ENCODE measurements around the gene AMIGO1.
"Not testable (repeated sequence)": the region's sequence is repeated elsewhere in the genome, so short reads cannot be mapped to it uniquely, and the experiment has no call there.

AMIGO1 gene

DNA sequence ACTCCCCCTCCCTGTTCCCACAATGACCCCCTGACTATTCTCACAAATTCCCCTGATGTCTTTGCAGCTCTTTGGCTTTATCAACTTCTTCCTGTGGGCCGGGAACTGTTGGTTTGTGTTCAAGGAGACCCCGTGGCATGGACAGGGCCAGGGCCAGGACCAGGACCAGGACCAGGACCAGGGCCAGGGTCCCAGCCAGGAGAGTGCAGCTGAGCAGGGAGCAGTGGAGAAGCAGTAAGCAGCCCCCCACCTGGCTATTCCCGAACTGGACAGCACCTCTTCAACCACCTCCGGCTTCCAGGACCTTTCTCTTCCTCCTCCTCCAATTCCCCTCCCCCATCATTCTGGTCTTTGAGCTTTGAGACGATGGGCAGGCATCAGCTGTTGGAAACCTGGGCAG, 30.2 kb downstream of the AMIGO1 start:
- no peaks in the 10 kb centered on the region for H3K27me3 ChIP-seq (replicated peaks; ENCODE audit: control insufficient read depth, insufficient read depth, low read length)
- no peak overlapping the region for H3K4me3 ChIP-seq (replicated peaks; ENCODE audit: low read depth, low read length)
- H3K36me3 ChIP-seq (ENCODE audit: control insufficient read depth, insufficient read depth, low read length): no peaks in the 10 kb centered on the region
- no peak for DNase-seq (ENCODE audit: extremely low read depth, insufficient read length)
- TF ChIP-seq, protein P1, sequence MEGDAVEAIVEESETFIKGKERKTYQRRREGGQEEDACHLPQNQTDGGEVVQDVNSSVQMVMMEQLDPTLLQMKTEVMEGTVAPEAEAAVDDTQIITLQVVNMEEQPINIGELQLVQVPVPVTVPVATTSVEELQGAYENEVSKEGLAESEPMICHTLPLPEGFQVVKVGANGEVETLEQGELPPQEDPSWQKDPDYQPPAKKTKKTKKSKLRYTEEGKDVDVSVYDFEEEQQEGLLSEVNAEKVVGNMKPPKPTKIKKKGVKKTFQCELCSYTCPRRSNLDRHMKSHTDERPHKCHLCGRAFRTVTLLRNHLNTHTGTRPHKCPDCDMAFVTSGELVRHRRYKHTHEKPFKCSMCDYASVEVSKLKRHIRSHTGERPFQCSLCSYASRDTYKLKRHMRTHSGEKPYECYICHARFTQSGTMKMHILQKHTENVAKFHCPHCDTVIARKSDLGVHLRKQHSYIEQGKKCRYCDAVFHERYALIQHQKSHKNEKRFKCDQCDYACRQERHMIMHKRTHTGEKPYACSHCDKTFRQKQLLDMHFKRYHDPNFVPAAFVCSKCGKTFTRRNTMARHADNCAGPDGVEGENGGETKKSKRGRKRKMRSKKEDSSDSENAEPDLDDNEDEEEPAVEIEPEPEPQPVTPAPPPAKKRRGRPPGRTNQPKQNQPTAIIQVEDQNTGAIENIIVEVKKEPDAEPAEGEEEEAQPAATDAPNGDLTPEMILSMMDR (IDR thresholded peaks at IDR 0.05; ENCODE audit: insufficient read depth, low read length, poor library complexity, severe bottlenecking): no peak

DNA sequence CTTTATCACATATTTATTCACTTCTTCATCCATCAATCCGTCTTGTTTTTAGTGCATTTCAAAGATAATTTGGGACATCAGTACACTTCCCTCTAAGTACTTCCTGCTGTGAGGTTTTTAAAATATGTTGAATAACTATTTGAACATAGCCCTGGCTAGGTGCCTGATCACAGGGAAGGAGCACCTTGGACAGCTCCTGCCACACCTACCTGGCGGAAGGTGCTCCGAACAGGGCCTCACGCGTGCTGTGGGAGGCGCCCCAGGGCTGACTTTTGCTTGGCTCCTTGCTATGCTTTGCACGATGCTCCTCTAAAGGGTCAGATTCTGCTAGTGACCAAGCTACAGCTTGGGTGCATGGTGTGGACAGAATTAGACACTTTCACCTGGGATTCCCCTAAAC, 30.7 kb downstream of the AMIGO1 start:
- Histone ChIP-seq H3K36me3 (ENCODE audit: control insufficient read depth, insufficient read depth, low read length) (no peaks in the 10 kb centered on the region), H3K4me3 (replicated peaks; ENCODE audit: low read depth, low read length) (no peak overlapping the region), H3K27me3 (replicated peaks; ENCODE audit: control insufficient read depth, insufficient read depth, low read length) (no peaks in the 10 kb centered on the region; the same call in 1 of the 2 replicates)
- TF ChIP-seq, protein P1 (IDR thresholded peaks at IDR 0.05; ENCODE audit: insufficient read depth, low read length, poor library complexity, severe bottlenecking): no peak
- no peak for DNase-seq (ENCODE audit: extremely low read depth, insufficient read length)

DNA sequence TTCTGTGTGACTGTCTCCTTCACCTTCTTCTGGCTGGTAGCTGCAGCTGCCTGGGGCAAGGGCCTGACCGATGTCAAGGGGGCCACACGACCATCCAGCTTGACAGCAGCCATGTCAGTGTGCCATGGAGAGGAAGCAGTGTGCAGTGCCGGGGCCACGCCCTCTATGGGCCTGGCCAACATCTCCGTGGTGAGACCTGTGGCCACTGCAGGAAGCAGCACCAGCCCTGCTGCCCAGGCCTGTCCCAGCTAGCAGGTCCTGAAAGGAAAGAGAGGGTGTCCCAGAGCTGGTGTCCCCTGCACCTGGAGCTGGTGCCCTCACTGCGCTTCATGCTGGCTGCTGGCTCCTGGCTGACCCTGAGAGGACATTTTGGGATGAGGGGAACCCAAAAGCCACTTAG, 31.7 kb downstream of the AMIGO1 start:
- H3K27me3 ChIP-seq (replicated peaks; ENCODE audit: control insufficient read depth, insufficient read depth, low read length): no peaks in the 10 kb centered on the region; the same call in 1 of the 2 replicates
- no peak for DNase-seq (ENCODE audit: extremely low read depth, insufficient read length)
- H3K36me3 ChIP-seq (ENCODE audit: control insufficient read depth, insufficient read depth, low read length): no peaks in the 10 kb centered on the region
- H3K4me3 ChIP-seq (replicated peaks; ENCODE audit: low read depth, low read length): no peak overlapping the region
- TF ChIP-seq, protein P1 (IDR thresholded peaks at IDR 0.05; ENCODE audit: insufficient read depth, low read length, poor library complexity, severe bottlenecking): no peak

DNA sequence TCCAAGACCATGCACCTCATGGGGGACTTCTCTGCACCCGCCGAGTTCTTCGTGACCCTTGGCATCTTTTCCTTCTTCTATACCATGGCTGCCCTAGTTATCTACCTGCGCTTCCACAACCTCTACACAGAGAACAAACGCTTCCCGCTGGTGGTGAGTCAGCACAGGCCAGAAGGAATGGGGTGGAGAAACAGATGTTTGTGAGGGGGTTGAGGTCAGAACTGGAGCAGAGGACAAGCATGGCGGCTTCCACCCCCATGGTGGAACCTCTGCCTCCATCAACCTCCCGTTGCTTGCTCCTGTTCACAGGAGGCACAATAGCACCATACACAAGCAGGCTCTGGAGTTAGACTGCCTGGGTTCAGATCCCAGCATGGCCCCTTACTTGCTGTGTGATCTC, 32.7 kb downstream of the AMIGO1 start:
- DNase-seq (ENCODE audit: extremely low read depth, insufficient read length): no peak
- no peaks in the 10 kb centered on the region for H3K36me3 ChIP-seq (ENCODE audit: control insufficient read depth, insufficient read depth, low read length)
- no peak overlapping the region for H3K4me3 ChIP-seq (replicated peaks; ENCODE audit: low read depth, low read length)
- no peaks in the 10 kb centered on the region; the same call in 1 of the 2 replicates for H3K27me3 ChIP-seq (replicated peaks; ENCODE audit: control insufficient read depth, insufficient read depth, low read length)
- TF ChIP-seq, protein P1 (IDR thresholded peaks at IDR 0.05; ENCODE audit: insufficient read depth, low read length, poor library complexity, severe bottlenecking): no peak

DNA sequence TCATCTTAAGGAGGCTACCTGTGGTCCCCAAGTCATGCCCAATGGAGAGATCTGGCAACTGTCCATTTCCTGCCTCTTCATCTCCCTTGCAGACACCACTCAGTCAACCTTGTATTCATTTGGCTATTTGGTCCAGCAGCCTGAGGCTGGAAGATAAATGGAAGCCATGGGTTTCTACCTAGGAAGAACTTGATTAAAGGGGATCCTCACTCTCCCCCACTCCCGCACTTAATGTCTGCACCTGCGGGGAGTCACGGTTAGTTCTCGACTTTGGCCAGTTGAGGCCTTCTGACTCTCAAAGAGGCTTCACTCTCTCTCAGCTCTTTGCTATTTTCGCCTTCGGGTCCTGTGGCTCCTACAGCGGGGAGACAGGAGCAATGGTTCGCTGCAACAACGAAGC, 34.3 kb downstream of the AMIGO1 start:
- Histone ChIP-seq H3K27me3 (replicated peaks; ENCODE audit: control insufficient read depth, insufficient read depth, low read length) (no peaks in the 10 kb centered on the region; the same call in 1 of the 2 replicates), H3K36me3 (ENCODE audit: control insufficient read depth, insufficient read depth, low read length) (no peaks in the 10 kb centered on the region), H3K4me3 (replicated peaks; ENCODE audit: low read depth, low read length) (no peak overlapping the region)
- TF ChIP-seq, protein P1 (IDR thresholded peaks at IDR 0.05; ENCODE audit: insufficient read depth, low read length, poor library complexity, severe bottlenecking): no peak
- no peak for DNase-seq (ENCODE audit: extremely low read depth, insufficient read length)

DNA sequence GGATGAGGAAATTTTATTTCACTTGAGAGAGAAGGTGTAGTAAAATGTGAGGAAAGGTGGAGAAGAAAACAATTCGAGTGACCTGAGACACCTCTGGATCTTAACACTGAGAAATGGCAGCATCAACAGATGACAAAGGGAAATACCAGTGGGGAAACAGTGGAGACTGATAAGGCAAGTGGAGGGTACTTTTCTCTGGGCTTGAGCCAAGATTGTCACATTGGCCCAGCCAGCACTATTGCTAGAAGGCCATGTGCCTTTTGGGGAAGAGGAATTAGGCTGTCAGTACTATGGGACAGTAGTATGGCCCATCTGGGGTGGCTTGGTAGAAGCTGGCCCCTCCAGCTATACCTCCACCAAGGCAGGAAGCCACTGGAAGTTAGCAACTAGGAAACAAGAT, 34.8 kb downstream of the AMIGO1 start:
- TF ChIP-seq, protein P1 (IDR thresholded peaks at IDR 0.05; ENCODE audit: insufficient read depth, low read length, poor library complexity, severe bottlenecking): no peak
- Histone ChIP-seq H3K4me3 (replicated peaks; ENCODE audit: low read depth, low read length) (no peak overlapping the region), H3K36me3 (ENCODE audit: control insufficient read depth, insufficient read depth, low read length) (no peaks in the 10 kb centered on the region), H3K27me3 (replicated peaks; ENCODE audit: control insufficient read depth, insufficient read depth, low read length) (no peaks in the 10 kb centered on the region; the same call in 1 of the 2 replicates)
- DNase-seq (ENCODE audit: extremely low read depth, insufficient read length): no peak

DNA sequence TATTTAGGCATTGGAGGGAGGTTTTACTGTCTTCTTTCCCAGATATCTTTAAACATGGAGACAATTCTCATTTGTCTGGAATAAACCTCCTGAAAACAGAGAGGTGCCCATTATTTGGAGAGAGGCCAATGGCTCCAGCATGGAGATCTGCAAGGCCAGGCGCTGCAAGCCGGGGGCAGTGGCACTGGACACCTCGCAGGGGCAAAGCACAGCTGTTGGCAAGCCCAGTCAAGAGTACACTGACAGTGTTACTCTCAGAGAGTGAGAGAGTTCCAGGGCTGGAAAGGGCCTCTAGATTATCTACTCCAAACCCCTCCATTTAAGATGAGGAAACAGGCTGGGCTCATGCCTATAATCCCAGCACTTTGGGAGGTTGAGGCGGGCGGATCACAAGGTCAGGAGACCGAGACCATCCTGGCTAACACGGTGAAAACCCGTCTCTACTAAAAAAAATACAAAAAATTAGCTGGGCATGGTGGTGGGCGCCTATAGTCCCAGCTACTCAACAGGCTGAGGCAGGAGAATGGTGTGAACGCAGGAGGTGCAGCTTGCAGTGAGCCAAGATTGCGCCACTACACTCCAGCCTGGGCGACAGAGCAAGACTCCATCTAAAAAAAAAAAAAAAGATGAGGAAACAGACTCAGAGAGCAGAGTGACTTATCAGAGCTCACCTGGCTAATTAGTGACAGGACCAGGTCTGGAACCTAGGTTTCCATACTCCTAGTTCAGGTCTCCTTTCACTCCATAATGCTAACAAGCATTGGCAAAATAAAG, 36.1 kb downstream of the AMIGO1 start:
- not testable (repeated sequence) for DNase-seq (ENCODE audit: extremely low read depth, insufficient read length); H3K27me3 ChIP-seq (replicated peaks; ENCODE audit: control insufficient read depth, insufficient read depth, low read length); H3K4me3 ChIP-seq (replicated peaks; ENCODE audit: low read depth, low read length); H3K36me3 ChIP-seq (ENCODE audit: control insufficient read depth, insufficient read depth, low read length)
